ENCODE data around the gene LHFPL6.

The LHFPL6 gene

GRCh38 chr13:39411511-39411910, 191.5 kb downstream of the LHFPL6 start:
- DNase-seq (ENCODE audit: low spot score): no peak

DNA sequence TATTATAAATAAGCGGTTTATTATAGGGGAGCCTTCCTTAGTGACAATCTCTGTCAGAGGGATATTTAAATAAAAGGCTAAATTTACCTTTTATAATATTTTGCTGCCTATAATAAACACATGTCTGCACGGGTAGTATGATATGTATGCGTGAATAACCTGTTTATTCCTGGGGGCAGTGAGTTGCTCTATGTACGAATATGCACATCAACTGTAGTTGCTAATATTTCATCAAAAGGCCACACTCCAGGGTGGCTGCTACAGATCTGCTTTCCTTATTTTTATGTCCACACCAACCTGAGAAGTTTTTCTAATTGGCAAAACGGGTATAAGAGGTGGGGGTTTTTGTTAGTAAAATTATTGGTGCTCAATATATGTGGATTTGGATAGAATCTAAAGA, 192.0 kb downstream of the LHFPL6 start:
- no peak for DNase-seq (ENCODE audit: low spot score)

DNA sequence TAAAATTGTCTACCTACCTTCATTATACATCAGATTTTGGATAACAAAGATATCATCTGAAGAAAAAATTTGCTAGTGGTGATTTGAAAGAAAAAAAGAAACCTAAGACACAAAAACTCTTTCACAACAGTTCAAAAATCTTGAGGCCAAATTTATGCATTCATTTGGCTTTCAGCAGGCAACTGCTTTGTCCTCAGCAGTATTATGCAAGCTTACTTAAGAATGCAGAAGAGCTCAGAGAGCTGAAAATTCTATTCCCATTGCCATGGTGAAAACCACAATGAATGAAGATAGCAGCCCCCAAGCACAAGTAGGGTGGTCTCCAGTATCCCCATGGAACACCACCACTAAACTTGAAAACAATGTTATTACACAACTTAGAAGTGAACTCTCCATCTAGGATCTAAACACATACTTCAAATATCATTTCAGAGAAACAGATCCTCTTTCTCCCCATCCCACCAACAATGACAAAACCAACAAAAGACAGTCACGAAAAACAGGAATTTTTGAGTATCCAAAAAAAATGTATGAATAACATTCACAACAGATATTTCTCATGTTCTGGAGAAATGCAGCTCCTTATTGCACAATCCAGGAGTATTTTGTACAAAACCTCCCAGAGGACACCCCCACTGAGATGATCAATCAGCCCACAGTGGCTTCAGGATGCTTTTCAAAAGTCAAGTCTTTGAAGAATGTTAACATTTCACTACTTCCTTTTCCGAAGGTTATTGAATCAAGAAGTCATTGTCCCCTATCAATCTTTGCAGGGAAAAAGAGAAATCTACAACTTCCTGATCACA, 192.7 kb downstream of the LHFPL6 start:
- DNase-seq (ENCODE audit: low spot score): no peak

DNA sequence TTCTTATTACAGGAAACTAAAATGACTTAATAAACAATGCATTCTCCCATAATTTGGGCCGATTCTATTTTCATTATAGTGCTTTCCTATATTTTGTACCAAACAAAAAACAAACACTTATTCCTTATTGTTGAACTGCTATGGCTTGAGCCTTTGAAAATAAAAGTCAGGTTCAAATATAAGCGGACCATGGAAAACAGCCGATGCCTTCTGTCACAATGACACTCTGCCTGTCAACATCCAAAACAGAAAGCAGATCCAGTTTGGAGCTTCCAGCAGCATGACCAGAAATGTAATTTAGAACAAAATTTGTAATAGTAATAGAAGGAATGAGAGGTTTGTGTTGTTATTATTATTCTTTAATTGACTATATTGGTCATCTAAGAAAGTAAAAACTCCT, 194.5 kb downstream of the LHFPL6 start:
- no peak for DNase-seq (ENCODE audit: low spot score)

- DNase-seq (ENCODE audit: low spot score): no peak
These were observed 195.2 kb downstream of the LHFPL6 start for GRCh38 chr13:39407786-39408185.

DNA sequence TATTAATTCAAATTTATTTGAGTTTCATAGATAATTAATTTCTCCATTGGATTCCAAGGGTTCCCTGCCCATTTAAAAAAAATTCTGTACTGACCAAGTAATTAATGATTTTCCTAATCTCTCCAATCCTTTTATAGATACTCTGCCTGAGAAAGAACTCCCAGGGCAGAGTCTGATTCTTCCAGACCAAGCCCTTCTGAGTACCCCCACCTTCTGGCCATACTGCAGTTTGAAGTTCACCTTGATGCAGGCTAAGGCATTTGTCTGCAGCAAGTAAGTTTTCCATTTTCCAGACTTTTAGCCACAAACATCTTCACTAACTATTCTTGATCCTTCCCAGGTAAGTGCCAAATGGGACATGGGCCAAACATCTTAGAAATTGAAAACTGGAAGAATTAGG, 195.9 kb downstream of the LHFPL6 start:
- DNase-seq (ENCODE audit: low spot score): no peak

DNA sequence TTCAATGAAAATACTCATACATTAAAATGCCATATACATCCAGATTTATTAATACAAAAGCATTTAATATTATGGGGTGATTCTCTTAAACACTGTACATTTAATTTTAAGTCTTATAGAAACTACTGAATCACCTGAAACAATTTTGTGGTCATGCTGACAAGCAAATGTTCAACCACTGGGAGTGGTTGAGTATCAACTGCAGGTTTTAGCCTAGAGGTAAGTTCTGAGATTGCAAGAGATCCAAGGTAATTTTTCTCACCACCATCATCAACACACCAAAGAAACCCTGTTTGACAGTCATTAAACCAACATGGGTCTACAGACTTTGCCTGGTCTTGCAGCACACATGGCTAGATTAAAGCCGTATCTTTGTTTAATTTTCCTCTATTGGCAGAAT, 196.3 kb downstream of the LHFPL6 start:
- no peak for DNase-seq (ENCODE audit: low spot score)

DNA sequence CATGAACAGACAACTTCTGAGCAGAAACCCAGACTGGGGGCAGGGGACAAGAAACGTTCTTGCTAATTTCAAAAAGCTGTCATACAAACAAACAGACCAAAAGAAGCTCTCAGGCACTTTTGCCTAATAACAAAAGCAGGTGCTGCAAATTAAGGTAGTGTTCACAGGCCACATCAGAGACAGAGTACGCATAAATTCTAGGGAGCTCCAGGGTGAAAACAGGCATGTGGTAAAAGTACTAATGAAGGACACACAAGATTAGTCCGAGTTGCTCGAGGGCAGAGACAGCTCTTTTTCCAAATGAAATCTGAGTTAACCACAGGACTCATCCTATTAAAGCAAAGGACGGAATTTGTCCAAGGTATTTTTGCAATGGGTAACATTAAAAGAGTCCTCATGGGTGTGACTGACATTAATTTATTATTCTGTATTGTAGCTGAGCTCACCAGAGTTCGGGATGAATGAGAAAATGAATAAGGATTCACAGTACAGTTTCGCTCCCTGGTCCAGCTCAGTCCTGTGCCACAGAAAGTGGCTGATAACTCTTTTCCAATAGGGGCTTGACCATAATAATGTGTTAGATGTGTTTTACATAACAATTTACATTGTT, 197.3 kb downstream of the LHFPL6 start:
- DNase-seq (ENCODE audit: low spot score): no peak

- no peak for DNase-seq (ENCODE audit: low spot score)
These were observed 197.9 kb downstream of the LHFPL6 start for GRCh38 chr13:39405107-39405506.

GRCh38 chr13:39403106-39403505, 199.9 kb downstream of the LHFPL6 start:
- no peak for DNase-seq (ENCODE audit: low spot score)

GRCh38 chr13:39402221-39402970, 200.6 kb downstream of the LHFPL6 start:
- no peak for DNase-seq (ENCODE audit: low spot score)

GRCh38 chr13:39401756-39402155, 201.2 kb downstream of the LHFPL6 start:
- no peak for DNase-seq (ENCODE audit: low spot score)

- DNase-seq (ENCODE audit: low spot score): no peak
These were observed 201.8 kb downstream of the LHFPL6 start for GRCh38 chr13:39401046-39401705.

DNA sequence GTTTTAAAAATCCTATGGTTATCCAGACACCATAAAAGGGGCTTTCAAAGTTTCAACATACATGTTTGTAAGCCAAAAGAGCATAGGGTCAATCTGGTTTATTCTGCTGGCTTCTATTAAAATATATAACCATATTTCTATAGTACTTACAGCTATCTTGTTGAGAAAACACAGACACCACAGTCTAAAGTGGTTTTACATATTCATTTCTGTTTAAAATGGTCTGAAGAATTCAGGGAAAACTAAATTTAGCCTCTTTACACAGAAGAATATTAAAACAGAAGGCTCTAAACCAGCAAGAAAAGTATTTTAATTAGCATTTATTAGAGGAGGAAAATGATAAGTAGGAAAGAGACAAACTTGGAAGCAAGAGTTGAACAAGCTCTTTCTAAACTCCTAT, 203.9 kb downstream of the LHFPL6 start:
- no peak for DNase-seq (ENCODE audit: low spot score)

- DNase-seq (ENCODE audit: low spot score): no peak
These were observed 205.1 kb downstream of the LHFPL6 start for GRCh38 chr13:39397896-39398265.

DNA sequence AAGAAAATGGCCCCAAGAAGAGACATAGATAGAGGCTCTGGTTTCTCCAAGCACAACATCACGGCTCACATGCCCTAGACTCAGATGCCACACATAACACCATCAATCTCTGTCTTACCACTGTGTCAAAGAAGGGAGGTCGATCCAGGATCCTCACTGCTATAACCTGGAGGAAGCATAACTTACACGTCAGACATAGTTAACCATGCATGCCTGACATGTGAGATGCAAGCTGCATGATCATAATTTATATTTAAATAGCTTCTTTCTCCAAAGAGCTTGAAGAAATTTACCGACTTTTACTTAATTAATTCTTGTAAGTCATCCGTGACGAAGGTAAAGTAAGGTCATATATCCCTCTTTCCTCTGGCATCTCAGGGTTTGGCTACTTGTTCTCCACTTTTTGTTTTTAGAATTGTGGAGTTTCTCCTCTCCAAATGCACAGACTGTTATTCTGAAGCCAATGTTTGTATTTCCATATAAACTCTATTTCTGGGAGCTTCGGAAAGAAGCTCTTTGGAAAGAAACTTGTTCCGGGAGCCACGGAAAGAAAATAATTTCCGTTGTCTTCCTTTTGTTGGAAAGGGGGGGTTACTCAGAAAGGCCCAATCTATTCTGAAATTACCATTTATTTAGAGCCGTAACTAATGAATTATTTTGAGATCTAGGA, 205.6 kb downstream of the LHFPL6 start:
- DNase-seq (ENCODE audit: low spot score): no peak

GRCh38 chr13:39394796-39395678, 208.0 kb downstream of the LHFPL6 start:
- DNase-seq (ENCODE audit: low spot score): no peak

DNA sequence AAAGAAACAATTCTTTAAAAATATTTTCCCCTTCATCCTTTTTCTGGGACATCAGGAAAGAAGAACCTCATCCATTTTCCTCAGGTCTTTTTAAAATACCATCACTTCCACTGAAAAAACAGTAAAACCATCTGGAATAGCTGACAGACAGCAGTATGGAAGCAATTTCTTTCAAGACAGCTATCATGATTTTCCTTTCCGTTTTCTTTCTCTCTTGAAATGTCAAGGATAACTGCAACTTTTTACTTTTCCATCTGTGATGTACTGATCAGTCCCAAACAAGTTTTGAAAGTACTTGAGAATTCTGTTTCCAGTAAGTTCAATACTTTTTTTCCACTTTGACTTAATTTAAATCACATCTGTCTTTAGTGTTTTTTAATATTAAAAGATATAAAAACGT, 211.2 kb downstream of the LHFPL6 start:
- DNase-seq (ENCODE audit: low spot score): no peak

DNA sequence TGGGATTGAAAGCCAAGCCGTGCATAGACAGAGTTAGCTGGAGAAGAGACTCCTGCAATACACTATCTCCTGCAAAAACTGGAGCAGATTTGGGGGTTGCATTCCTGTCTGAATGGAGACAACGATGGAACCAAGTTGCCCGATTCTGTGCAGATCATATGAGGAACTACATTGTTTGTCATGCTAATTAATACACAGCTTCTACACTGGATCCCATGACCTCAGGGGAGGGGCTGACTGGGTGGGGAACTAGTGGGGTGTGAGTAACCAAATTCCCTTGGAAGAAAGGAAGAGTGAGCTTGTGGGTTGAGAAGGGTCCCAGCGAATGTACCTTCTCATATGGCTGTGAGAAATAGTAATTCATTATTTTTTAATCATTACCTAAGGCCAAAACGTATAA, 214.0 kb downstream of the LHFPL6 start:
- DNase-seq (ENCODE audit: low spot score): no peak

GRCh38 chr13:39385621-39386231, 217.3 kb downstream of the LHFPL6 start:
- no peak for DNase-seq (ENCODE audit: low spot score)

GRCh38 chr13:39385154-39385553, 217.8 kb downstream of the LHFPL6 start:
- no peak for DNase-seq (ENCODE audit: low spot score)
